G401 (cell line): Measurements from ENCODE around the gene RILPL1. TPM values are rescaled to one million over a fixed set of nuclear protein-coding genes. Genes with fewer than 3 reads are reported as not detected.
"Not testable (repeated sequence)": the region's sequence is repeated elsewhere in the genome, so short reads cannot be mapped to it uniquely, and the experiment has no call there.

Experiments
- DNase-seq: peaks from one replicate; pipeline ENCODE4 v3.0.0-alpha.2; 2015; ENCODE audit warnings: low spot score
- in situ Hi-C: cut with HindIII; loops from 2 replicates; pipeline ENCODE4 v1.10.0; 2016; ENCODE audit warnings: low sequenced_read_pairs, mixed read lengths
- total RNA-seq: library from RNA; depleted of rRNA; stranded (reverse); fragments of >200 nt; shearing (Covaris generic); gene quantifications from 2 replicates; pipeline ENCODE4 v1.2.3, GENCODE V29; 2014

RILPL1 gene
- total RNA-seq, 1 experiment from 2014 or later: 38.2 TPM

DNA sequence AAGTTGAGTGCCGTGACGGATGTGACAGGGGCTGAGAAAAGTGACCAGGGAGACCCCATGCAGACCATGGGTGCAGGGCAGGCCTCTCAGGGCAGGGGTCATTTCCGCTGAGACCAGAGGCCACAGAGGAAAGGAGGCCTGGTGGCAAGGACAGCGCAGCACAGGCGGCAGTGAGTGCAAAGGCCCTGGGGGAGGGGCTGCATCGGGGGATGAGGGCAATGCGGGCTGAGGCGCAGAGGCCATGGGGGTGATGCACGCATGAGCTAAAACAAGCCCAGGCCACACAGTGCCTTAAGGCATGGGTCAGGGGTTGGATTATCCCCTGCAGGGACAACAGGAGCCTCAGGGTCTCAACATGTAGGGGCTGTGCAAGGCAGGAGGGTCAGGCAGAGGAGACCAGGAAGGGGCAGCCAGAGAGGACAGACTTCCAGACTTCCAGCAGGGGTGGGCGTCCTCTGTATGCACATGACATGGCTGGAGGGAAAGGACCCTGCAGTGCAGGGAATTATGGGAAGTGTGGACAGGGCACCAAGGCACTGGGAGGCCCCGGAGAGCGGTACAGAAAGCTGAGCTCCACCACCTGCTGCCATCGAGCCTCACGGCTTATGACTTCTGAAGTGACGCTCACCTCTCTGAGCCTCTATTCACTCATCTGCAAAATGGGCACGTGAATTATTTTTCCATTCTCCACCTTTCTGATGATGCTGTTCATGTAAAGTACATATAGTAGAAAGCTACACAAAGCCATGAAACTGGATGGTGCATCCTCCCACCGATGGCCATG is 27.3 kb downstream of the RILPL1 start:
- in situ Hi-C loops: no loop called here
- no peak for DNase-seq

- in situ Hi-C loops: no loop called here
Measured at GRCh38 chr12:123502163-123502704, 31.3 kb downstream of the RILPL1 start.

DNA sequence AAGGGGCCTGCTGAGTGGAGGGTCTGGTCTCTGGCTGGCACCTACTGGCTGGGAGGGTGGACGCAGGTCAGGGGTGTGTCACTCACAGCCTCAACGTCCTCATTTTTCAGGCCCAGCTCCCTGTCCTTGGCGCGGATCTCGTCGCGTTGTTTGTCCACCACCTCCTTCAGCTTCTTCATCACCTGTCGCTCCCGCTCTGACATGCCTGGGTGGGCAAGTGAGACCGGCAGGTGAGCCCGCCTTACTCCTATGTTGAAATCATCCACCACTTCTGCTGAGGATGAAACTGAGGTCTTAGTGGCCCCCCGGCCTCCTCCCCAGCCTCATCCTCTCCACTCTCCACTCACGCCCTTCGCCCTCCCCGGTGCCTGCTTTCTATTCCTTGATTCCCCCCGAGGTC is 34.2 kb downstream of the RILPL1 start:
- in situ Hi-C loops: no loop called here
- no peak for DNase-seq

More at GRCh38 chr12:123502163-123502704, 31.3 kb downstream of the RILPL1 start:
- peak; percentile 18 for DNase-seq

DNA sequence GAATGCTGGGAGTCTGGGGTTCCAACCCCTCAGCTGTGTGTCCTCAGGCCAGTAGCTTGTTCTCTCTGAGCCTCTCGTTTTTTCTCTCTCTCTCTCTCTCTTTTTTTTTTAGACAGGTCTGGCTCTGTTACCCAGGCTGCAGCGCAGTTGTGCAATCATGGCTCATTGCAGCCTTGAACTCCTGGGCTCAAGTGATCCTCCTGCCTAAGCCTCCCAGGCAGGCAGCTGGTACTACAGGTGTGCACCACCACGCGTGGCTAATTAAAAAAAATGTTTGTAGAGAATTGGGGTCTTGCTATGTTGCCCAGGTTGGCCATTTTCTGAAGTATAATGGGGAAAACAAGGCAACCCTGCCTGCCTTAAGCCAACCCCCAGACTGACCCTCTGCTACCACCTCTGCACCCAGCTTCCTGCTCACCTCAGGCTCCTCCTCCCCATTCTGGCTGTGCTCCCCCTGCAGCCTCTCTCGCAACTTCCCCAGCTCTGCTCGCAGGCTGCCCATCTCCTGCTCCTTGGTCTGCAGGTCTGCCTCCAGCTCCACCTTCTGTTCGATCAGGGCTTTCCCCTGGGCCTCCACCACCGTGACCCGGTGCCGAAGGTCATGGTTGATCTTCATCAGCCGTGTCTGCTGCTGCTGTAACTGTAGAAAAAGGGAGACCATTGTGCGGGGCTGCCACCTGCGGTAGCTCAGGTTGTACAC is 35.2 kb downstream of the RILPL1 start:
- in situ Hi-C loops: no loop called here

GRCh38 chr12:123497065-123497464 is 36.5 kb downstream of the RILPL1 start:
- in situ Hi-C loops: no loop called here
- no peak for DNase-seq

More for the DNA sequence above, 35.2 kb downstream of the RILPL1 start:
- DNase-seq: no peak

GRCh38 chr12:123494124-123494851 is 39.2 kb downstream of the RILPL1 start:
- in situ Hi-C loops: no loop called here
- no peak for DNase-seq

DNA sequence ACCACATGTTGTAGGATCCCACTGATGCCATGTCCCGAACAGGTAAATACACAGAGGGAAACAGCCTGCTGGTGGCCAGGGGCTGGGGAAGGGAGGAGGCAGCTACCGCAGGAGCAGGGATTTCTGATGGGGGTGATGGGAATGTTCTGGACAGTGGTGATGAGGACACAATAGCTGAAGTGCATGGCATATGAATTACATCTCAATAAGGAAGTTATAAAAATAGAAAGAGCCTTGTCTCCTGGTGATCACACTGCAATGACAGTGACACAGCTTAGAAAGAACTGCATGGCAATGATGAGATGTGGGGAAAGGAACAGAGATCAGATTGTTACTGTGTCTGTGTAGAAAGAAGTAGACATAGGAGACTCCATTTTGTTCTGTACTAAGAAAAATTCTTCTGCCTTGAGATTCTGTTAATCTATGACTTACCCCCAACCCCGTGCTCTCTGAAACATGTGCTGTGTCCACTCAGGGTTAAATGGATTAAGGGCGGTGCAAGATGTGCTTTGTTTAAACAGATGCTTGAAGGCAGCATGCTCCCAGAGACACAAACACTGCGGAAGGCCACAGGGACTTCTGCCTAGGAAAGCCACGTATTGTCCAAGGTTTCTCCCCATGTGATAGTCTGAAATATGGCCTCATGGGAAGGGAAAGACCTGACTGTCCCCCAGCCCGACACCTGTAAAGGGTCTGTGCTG is 41.0 kb downstream of the RILPL1 start:
- in situ Hi-C loops, DNase-seq: not testable (repeated sequence)

DNA sequence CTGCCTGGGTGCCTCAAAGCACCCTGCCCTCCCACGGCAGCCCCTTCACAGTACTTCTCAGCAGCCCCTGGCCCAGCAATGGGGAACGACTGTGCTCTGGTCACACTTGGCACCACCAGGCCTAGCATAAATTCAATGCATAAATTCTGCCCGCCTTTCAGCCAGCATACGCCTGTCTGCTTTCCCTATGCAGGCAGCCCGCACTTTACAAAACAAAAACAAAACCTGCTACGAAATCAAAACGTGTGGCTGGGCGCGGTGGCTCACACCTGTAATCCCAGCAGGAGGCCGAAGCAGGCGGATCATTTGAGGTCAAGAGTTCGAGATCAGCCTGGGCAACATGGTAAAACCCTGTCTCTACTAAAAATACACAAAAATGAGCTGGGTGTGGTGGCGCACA is 42.0 kb downstream of the RILPL1 start:
- DNase-seq: no peak
- in situ Hi-C loops: no loop called here

DNA sequence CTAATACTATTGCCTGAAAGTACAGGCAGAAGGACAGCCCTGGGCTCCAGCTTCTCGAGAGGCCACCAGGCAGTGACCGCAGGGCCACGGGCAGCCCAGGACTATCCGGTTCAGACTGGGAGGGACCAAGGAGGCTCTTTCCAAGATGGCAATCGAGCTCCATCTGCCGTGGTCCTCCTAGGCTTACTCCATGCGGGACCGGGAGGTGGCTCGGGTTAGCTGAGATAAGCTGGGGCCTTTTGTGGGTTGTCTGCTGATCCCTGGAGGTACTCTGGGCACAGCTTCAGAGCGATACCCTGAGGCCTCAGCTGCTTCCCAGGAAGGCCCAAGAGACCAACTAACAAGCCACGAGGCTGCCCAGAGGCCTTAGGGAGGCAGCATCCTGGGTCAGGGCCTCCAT is 42.5 kb downstream of the RILPL1 start:
- in situ Hi-C loops: no loop called here

GRCh38 chr12:123490089-123490488 is 43.4 kb downstream of the RILPL1 start:
- in situ Hi-C loops: no loop called here
- DNase-seq: no peak

More for the DNA sequence above, 42.5 kb downstream of the RILPL1 start:
- DNase-seq: no peak

GRCh38 chr12:123489580-123489979 is 43.9 kb downstream of the RILPL1 start:
- DNase-seq: no peak
- in situ Hi-C loops: no loop called here

DNA sequence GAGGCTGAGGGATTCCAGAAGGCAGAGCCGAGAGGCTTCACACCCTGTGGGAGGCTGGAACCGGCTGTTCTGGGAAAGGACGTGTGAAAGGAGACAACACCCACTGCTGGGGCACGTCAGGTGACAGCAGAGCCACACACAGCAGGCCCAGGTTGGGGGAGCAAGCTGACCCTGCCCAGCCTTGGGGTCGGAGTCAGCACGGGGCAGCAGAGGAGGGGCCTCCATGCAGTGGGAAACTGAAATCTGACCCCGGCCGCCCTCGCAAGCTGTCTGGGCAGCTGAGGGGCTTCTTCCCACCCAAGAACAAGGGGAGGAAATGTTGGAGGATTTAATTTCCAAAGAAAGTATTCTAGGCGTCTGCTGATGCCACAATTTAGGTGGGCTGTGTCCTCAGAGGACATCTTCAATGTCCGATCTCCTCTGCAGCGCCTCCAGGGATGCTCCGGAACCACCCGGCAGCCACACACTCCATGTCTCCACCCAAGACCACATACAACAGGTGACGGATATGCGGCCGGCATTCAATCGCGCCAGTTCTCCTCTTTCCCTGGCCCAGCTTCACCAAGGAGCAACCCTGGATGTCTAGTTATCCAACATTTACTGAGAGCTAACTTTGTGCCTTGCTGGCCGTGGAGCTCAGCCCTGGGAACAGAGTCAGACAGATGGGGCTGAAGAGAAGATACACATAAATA is 44.8 kb downstream of the RILPL1 start:
- no peak for DNase-seq

DNA sequence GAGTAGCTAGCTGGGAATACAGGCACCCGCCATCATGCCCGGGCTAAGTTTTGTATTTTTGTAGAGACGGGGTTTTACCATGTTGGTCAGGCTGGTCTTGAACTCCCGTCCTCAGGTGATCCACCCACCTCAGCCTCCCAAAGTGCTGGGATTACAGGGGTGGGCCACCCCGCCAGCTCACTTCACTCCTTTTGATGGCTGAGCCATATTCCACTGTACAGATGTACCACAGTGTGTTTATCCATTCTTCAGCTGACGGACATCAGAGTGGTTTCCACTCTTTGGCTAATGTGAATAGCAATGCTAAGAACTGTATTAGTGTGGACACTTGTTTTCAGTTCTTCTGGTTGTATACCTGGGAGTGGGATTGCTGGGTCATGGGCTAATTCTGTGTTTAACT is 46.1 kb downstream of the RILPL1 start:
- in situ Hi-C loops: no loop called here
- no peak for DNase-seq

More for the DNA sequence above, 44.8 kb downstream of the RILPL1 start:
- in situ Hi-C loops: no loop called here

DNA sequence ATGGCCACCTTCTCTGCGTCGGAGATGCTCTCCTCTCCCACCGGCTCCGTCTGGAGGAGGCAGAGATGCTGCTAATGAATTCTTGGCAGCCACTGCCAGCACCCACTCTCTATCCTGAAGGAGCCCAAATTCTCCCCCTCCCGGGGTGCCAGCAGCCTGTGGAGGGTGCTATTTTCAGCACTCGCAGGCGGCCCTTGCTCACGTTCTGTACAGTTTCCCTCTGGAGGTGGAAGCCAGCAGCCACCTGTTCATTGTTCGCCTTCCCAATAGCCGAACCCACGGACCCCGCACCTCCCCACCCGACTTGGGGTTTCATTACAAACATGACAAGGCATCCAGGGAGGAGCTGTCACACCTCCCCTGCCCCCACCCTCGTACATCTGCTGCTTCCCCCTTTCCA is 47.8 kb downstream of the RILPL1 start:
- DNase-seq: no peak
- in situ Hi-C loops: no loop called here

GRCh38 chr12:123483602-123484248 is 49.8 kb downstream of the RILPL1 start:
- no peak for DNase-seq
- in situ Hi-C loops: no loop called here

DNA sequence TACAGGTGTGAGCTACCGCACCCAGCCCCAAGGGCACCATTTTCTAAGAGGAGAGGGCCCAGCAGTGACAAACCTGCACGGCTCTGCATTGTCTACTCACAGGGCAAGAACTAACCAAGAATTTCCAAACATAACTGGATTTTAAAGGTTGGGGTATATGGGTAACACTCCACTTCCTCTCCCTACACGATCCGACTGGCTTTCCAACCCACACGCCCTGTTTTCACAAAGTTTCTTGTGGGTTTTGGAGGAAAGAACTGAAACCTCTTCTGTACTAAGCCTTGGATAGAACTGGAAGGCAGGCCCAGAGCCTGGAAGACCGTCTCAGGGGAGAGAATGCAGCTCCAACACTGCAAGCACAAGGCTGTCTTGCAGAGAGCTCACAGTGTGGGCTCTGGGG is 50.6 kb downstream of the RILPL1 start:
- no peak for DNase-seq
- in situ Hi-C loops: no loop called here

DNA sequence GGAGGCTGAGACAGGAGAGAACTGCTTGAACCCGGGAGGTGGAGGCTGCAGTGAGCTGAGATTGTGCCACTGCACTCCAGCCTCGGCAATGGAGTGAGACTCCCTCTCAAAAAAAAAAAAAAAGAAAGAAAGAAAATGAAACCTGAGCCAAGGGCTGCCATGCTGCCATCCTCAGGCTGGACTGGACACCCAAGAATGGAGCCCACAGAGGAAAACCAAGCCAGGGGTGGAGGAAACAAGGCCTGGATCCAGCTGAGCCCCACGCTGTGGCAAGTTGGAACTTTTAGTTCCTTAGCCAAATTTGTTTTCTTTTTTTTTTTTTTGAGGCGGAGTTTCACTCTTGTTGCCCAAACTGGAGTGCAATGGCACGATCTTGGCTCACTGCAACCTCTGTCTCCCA is 52.3 kb downstream of the RILPL1 start:
- in situ Hi-C loops, DNase-seq: not testable (repeated sequence)
